GM12878 (cell line): Measurements from ENCODE around the gene AURKAIP1. TPM values are rescaled to one million over a fixed set of nuclear protein-coding genes. Genes with fewer than 3 reads are reported as not detected.

ENCODE experiments used
- BRCA1 ChIP-seq: IDR thresholded peaks from 2 replicates; pipeline ENCODE4 v1.6.1; 2011; ENCODE audit warnings: low read depth, low read length, improper control_type of control experiment
- CEBPB ChIP-seq, 2 experiments: fragments of 150-350 bp in 1 of 2; IDR thresholded peaks; 2 replicates each; pipeline ENCODE4 v1.6.1; 2012 to 2014; ENCODE audit warnings: low read depth in 2 of 2, low read length in 2 of 2, borderline replicate concordance in 1 of 2, inconsistent platforms in 1 of 2
- CTCF ChIP-seq, 3 experiments: IDR thresholded peaks in 2 of 3; conservative IDR thresholded peaks in 1 of 3; 2 replicates each; pipeline ENCODE4 v1.5.1; 2011; ENCODE audit warnings: low read depth in 3 of 3, low read length in 3 of 3, mild to moderate bottlenecking in 3 of 3, control low read depth in 2 of 3, moderate library complexity in 2 of 3, inconsistent platforms in 1 of 3, mixed read lengths in 1 of 3; ENCODE audit not compliant: control insufficient read depth in 2 of 3, insufficient read depth in 1 of 3; ENCODE audit errors: extremely low read depth in 1 of 3
- ELK1 ChIP-seq: IDR thresholded peaks from 2 replicates; pipeline ENCODE4 v1.6.1; 2012; ENCODE audit warnings: low read depth, low read length, improper control_type of control experiment
- ETV6 ChIP-seq, 2 experiments: fragments of 450-650 bp in 1 of 2; IDR thresholded peaks in 1 of 2; conservative IDR thresholded peaks in 1 of 2; 2 replicates each; pipeline ENCODE4 v1.6.1; 2014; ENCODE audit warnings: antibody characterized with exemption in 1 of 2, borderline replicate concordance in 1 of 2, low read depth in 1 of 2, mild to moderate bottlenecking in 1 of 2, moderate library complexity in 1 of 2
- FOS ChIP-seq: IDR thresholded peaks from 3 replicates; pipeline ENCODE4 v1.6.1; 2011; ENCODE audit warnings: borderline replicate concordance; ENCODE audit not compliant: insufficient read length; ENCODE audit errors: extremely low read depth
- GATAD2B ChIP-seq: fragments of 450-650 bp; conservative IDR thresholded peaks from 2 replicates; pipeline ENCODE4 v1.6.1; 2017; ENCODE audit warnings: low read depth, mild to moderate bottlenecking, moderate library complexity
- HDAC6 ChIP-seq: fragments of 200-600 bp; sonication (generic); IDR thresholded peaks from one replicate; pipeline ENCODE4 v1.8.0; 2017; ENCODE audit warnings: antibody characterized with exemption; ENCODE audit not compliant: unreplicated experiment
- IKZF1 ChIP-seq: fragments of 450-650 bp; conservative IDR thresholded peaks from 2 replicates; pipeline ENCODE4 v1.6.1; 2017; ENCODE audit warnings: antibody characterized with exemption, mild to moderate bottlenecking
- IRF3 ChIP-seq: fragments of 450-650 bp; IDR thresholded peaks from 2 replicates; pipeline ENCODE4 v1.6.1; 2014; ENCODE audit warnings: mild to moderate bottlenecking
- IRF5 ChIP-seq: fragments of 450-650 bp; IDR thresholded peaks from 2 replicates; pipeline ENCODE4 v1.6.1; 2017; ENCODE audit warnings: borderline replicate concordance
- MAX ChIP-seq: IDR thresholded peaks from 2 replicates; pipeline ENCODE4 v1.6.1; 2012; ENCODE audit warnings: low read depth, low read length, improper control_type of control experiment
- PBX3 ChIP-seq: IDR thresholded peaks from 2 replicates; pipeline ENCODE4 v1.6.1; 2011; ENCODE audit warnings: mild to moderate bottlenecking, low read depth, low read length, moderate library complexity; ENCODE audit not compliant: insufficient replicate concordance
- SMAD5 ChIP-seq: IDR thresholded peaks from 2 replicates; pipeline ENCODE4 v1.6.1; 2016; ENCODE audit warnings: antibody characterized with exemption, low read depth
- SMC3 ChIP-seq: IDR thresholded peaks from 2 replicates; pipeline ENCODE4 v1.6.1; 2011; ENCODE audit warnings: low read length, improper control_type of control experiment, borderline replicate concordance
- TAF1 ChIP-seq: IDR thresholded peaks from 2 replicates; pipeline ENCODE4 v1.6.1; 2011; ENCODE audit warnings: mild to moderate bottlenecking, low read depth, low read length, borderline replicate concordance
- YBX1 ChIP-seq: fragments of 450-650 bp; IDR thresholded peaks from 2 replicates; pipeline ENCODE4 v1.6.1; 2016; ENCODE audit warnings: antibody characterized with exemption
- ZBTB11 ChIP-seq: fragments of 450-650 bp; formaldehyde crosslinking; IDR thresholded peaks from 2 replicates; pipeline ENCODE4 v1.5.0; 2022; ENCODE audit warnings: mild to moderate bottlenecking, missing genetic modification characterization
- polyA plus RNA-seq, 11 experiments: library from polyadenylated mRNA; depleted of rRNA in 4 of 11; unstranded in 6 of 11; stranded (reverse) in 5 of 11; fragments of >200 nt; fragmentation: Nextera tagmentation in 4 of 11; fragmentation: Illumina TruSeq in 1 of 11; extraction: Ambion mirVana in 4 of 11; extraction: Trizol in 1 of 11; gene quantifications; 1 replicate in 1 of 11; 2 replicates in 10 of 11; pipeline versions ENCODE4 v1.2.1 to v1.2.3, GENCODE V29; 2011 to 2016; ENCODE audit warnings: inconsistent platforms in 2 of 11, missing spikeins in 2 of 11, low read depth in 1 of 11
- total RNA-seq, 4 experiments: library from RNA; depleted of rRNA in 3 of 4; stranded (reverse); fragments of >200 nt in 3 of 4; fragmentation: Illumina TruSeq in 1 of 4; extraction: Trizol in 1 of 4; gene quantifications; 2 replicates each; pipeline versions ENCODE4 v1.2.1 to v1.2.3, GENCODE V29; 2013 to 2021

Gene AURKAIP1
- total and polyA plus RNA-seq, 10 of the 15 experiments (the other 5 are each of a cell fraction or from before 2014, with no cell fraction given), result 6.5 to 366 (median 120) TPM

- TF ChIP-seq IRF3, result no peak
- peak; percentile 90 for TF ChIP-seq IKZF1
- no peak for TF ChIP-seq FOS
- TF ChIP-seq TAF1, result no peak
- TF ChIP-seq MAX, result no peak
- TF ChIP-seq HDAC6, result no peak
- TF ChIP-seq ETV6 (conservative IDR thresholded peaks at IDR 0.05 in 1 of 2, IDR thresholded peaks at IDR 0.05 in 1 of 2; ENCODE audit: borderline replicate concordance in 1 of 2, low read depth in 1 of 2), result no peak
- TF ChIP-seq CTCF (IDR thresholded peaks at IDR 0.05 in 2 of 3, conservative IDR thresholded peaks at IDR 0.05 in 1 of 3; ENCODE audit: control insufficient read depth in 2 of 3, extremely low read depth in 1 of 3, insufficient read depth in 1 of 3, low read depth in 3 of 3, low read length in 3 of 3), result peak; percentile 34 to 60 (median 44)
- TF ChIP-seq IRF5, result no peak
- no peak for TF ChIP-seq BRCA1
- no peak for TF ChIP-seq ZBTB11
- no peak for TF ChIP-seq YBX1
- no peak for TF ChIP-seq CEBPB (IDR thresholded peaks at IDR 0.05; ENCODE audit: borderline replicate concordance in 1 of 2, low read depth in 2 of 2, low read length in 2 of 2)
- TF ChIP-seq SMAD5, result no peak
- TF ChIP-seq ELK1, result no peak
- TF ChIP-seq SMC3, result no peak
- TF ChIP-seq PBX3, result no peak
- peak; percentile 99 for TF ChIP-seq GATAD2B
Observed at GRCh38 chr1:1349256-1350012, 25.6 kb downstream of the AURKAIP1 start, which contains the start of gene DVL1 (continued).
